HEK293 (cell line): ENCODE results near the gene CDCP1.

Experiments
- CTCF ChIA-PET: fragments of 350-600 bp; formaldehyde crosslinking; extraction: SDS; loops from one replicate; lab custom pipeline; 2021; ENCODE audit warnings: antibody characterized with exemption; lab: Yijun Ruan, JAX
- POLR2A ChIA-PET: fragments of 300-600 bp; formaldehyde crosslinking; extraction: SDS; loops from one replicate; lab custom pipeline; 2020; ENCODE audit warnings: antibody characterized with exemption, inconsistent platforms; lab: Yijun Ruan, JAX
- H3K27ac ChIP-seq: fragments of 200-500 bp; sonication (Bioruptor generic); 2 replicates; pipeline ENCODE4 v1.5.1; 2014; ENCODE audit warnings: low read depth, low read length, control low read depth, inconsistent platforms; ENCODE audit errors: extremely low read depth
- H3K36me3 ChIP-seq, 2 experiments: fragments of 200-500 bp in 1 of 2; sonication (Bioruptor generic) in 1 of 2; 1 replicate in 1 of 2; 2 replicates in 1 of 2; pipeline ENCODE4 v1.5.1; 2014 to 2017; ENCODE audit warnings: inconsistent platforms in 2 of 2, low read length in 2 of 2; ENCODE audit not compliant: control insufficient read depth in 2 of 2, insufficient read depth in 1 of 2
- H3K4me1 ChIP-seq: fragments of 200-500 bp; sonication (Bioruptor generic); 2 replicates; pipeline ENCODE4 v1.5.1; 2014; ENCODE audit warnings: mild to moderate bottlenecking, low read length, inconsistent platforms; ENCODE audit not compliant: control insufficient read depth, insufficient read depth
- H3K4me3 ChIP-seq: 2 replicates; pipeline ENCODE4 v1.5.1; 2011; ENCODE audit warnings: low read depth, mild to moderate bottlenecking, control low read depth, low read length, moderate library complexity
- H3K9me3 ChIP-seq: fragments of 200-500 bp; sonication (Bioruptor generic); 2 replicates; pipeline ENCODE4 v1.5.1; 2014; ENCODE audit warnings: low read depth, low read length, inconsistent platforms; ENCODE audit not compliant: control insufficient read depth, insufficient read depth
- BCL11A ChIP-seq: fragments of 450-650 bp; formaldehyde crosslinking; IDR thresholded peaks from 2 replicates; pipeline ENCODE4 v1.5.1; 2016; ENCODE audit warnings: low read depth, missing biosample characterization, missing genetic modification characterization
- PRDM10 ChIP-seq: fragments of 450-650 bp; formaldehyde crosslinking; IDR thresholded peaks from 2 replicates; pipeline ENCODE4 v1.5.1; 2016; ENCODE audit warnings: missing biosample characterization, missing genetic modification characterization
- PRDM2 ChIP-seq: fragments of 450-650 bp; formaldehyde crosslinking; IDR thresholded peaks from 2 replicates; pipeline ENCODE4 v1.5.1; 2016; ENCODE audit warnings: missing biosample characterization, missing genetic modification characterization, borderline replicate concordance
- SCRT1 ChIP-seq: fragments of 450-650 bp; formaldehyde crosslinking; IDR thresholded peaks from 2 replicates; pipeline ENCODE4 v1.5.1; 2016; ENCODE audit warnings: missing biosample characterization, missing genetic modification characterization, borderline replicate concordance
- SP2 ChIP-seq: fragments of 450-650 bp; formaldehyde crosslinking; IDR thresholded peaks from 2 replicates; pipeline ENCODE4 v1.5.1; 2016; ENCODE audit warnings: missing biosample characterization, missing genetic modification characterization
- ZBTB49 ChIP-seq: fragments of 450-650 bp; formaldehyde crosslinking; IDR thresholded peaks from 2 replicates; pipeline ENCODE4 v1.5.1; 2016; ENCODE audit warnings: missing biosample characterization, missing genetic modification characterization, low read depth
- ZEB2 ChIP-seq: fragments of 450-650 bp; formaldehyde crosslinking; IDR thresholded peaks from 2 replicates; pipeline ENCODE4 v1.5.1; 2016; ENCODE audit warnings: missing biosample characterization, missing genetic modification characterization
- ZFHX2 ChIP-seq: fragments of 450-650 bp; formaldehyde crosslinking; conservative IDR thresholded peaks from 2 replicates; pipeline ENCODE4 v1.5.1; 2016; ENCODE audit warnings: missing biosample characterization, missing genetic modification characterization
- ZIC2 ChIP-seq: fragments of 450-650 bp; formaldehyde crosslinking; IDR thresholded peaks from 2 replicates; pipeline ENCODE4 v1.5.1; 2016; ENCODE audit warnings: missing biosample characterization, missing genetic modification characterization
- ZNF146 ChIP-seq: fragments of 450-650 bp; formaldehyde crosslinking; IDR thresholded peaks from 2 replicates; pipeline ENCODE4 v1.5.1; 2016; ENCODE audit warnings: missing biosample characterization, missing genetic modification characterization
- ZNF48 ChIP-seq: fragments of 450-650 bp; formaldehyde crosslinking; IDR thresholded peaks from 2 replicates; pipeline ENCODE4 v1.5.1; 2016; ENCODE audit warnings: missing biosample characterization, missing genetic modification characterization
- ZNF501 ChIP-seq: fragments of 450-650 bp; formaldehyde crosslinking; IDR thresholded peaks from 2 replicates; pipeline ENCODE4 v1.5.1; 2016; ENCODE audit warnings: missing biosample characterization, missing genetic modification characterization
- ZNF585B ChIP-seq: fragments of 450-650 bp; formaldehyde crosslinking; IDR thresholded peaks from 2 replicates; pipeline ENCODE4 v1.5.1; 2016; ENCODE audit warnings: missing biosample characterization, missing genetic modification characterization
- ZNF610 ChIP-seq: fragments of 450-650 bp; formaldehyde crosslinking; IDR thresholded peaks from 2 replicates; pipeline ENCODE4 v1.5.1; 2016; ENCODE audit warnings: missing biosample characterization, missing genetic modification characterization, borderline replicate concordance
- ZNF639 ChIP-seq: fragments of 450-650 bp; formaldehyde crosslinking; IDR thresholded peaks from 2 replicates; pipeline ENCODE4 v1.5.1; 2016; ENCODE audit warnings: missing biosample characterization, missing genetic modification characterization
- ZSCAN5A ChIP-seq: fragments of 450-650 bp; formaldehyde crosslinking; IDR thresholded peaks from 2 replicates; pipeline ENCODE4 v1.5.1; 2016; ENCODE audit warnings: missing biosample characterization, missing genetic modification characterization

CDCP1 gene

GRCh38 chr3:45048244-45048643, 97.9 kb downstream of the CDCP1 start:
- Histone ChIP-seq H3K27ac (no peak overlapping the region), H3K9me3 (no peaks in the 10 kb centered on the region), H3K36me3 (no peaks in the 10 kb centered on the region), H3K4me3 (no peak overlapping the region), H3K4me1 (no peaks in the 10 kb centered on the region)
- no peak for TF ChIP-seq BCL11A
- no peak for TF ChIP-seq ZNF501 (tag by site-specific recombination)
- POLR2A ChIA-PET, result no interaction called here
- CTCF ChIA-PET, result interaction anchor here (0.5 to 2.2 kb wide), 4 partner anchors 10 to 163 kb away, joined by 3 to 8 read pairs (median 6); no protein-coding TSS in a partner anchor

GRCh38 chr3:45043728-45044299, 102.4 kb downstream of the CDCP1 start:
- Histone ChIP-seq H3K36me3 (no peaks in the 10 kb centered on the region), H3K4me1 (no peaks in the 10 kb centered on the region), H3K9me3 (no peaks in the 10 kb centered on the region), H3K4me3 (no peak overlapping the region), H3K27ac (no peak overlapping the region)
- TF ChIP-seq PRDM10 (tag by site-specific recombination) (no peak), ZBTB49 (tag by site-specific recombination) (no peak), SP2 (tag by site-specific recombination) (no peak), ZNF639 (tag by site-specific recombination) (no peak), ZNF48 (tag by site-specific recombination) (no peak), ZNF610 (no peak), ZIC2 (tag by site-specific recombination) (no peak), ZNF146 (tag by site-specific recombination) (no peak)
- POLR2A ChIA-PET, result no interaction called here
- CTCF ChIA-PET, result interaction anchor here (0.6 to 7.8 kb wide), 5 partner anchors 12 to 616 kb away, joined by 3 to 128 read pairs (median 8); no protein-coding TSS in a partner anchor

GRCh38 chr3:45042162-45042561, 104.0 kb downstream of the CDCP1 start:
- no peak overlapping the region for H3K27ac ChIP-seq
- H3K4me1 ChIP-seq, result no peaks in the 10 kb centered on the region
- ChIA-PET POLR2A (interaction anchor here (1.1 kb wide), 1 partner anchor 29 kb away, joined by 4 read pairs; no protein-coding TSS in a partner anchor), CTCF (interaction anchor here (0.6 to 7.8 kb wide), 14 partner anchors 10 to 888 kb away, joined by 3 to 128 read pairs (median 6); no protein-coding TSS in a partner anchor)
- no peaks in the 10 kb centered on the region for H3K36me3 ChIP-seq
- no peak overlapping the region for H3K4me3 ChIP-seq
- no peaks in the 10 kb centered on the region for H3K9me3 ChIP-seq
- TF ChIP-seq ZNF585B (tag by site-specific recombination), result no peak
- no peak for TF ChIP-seq ZFHX2 (tag by site-specific recombination)
- no peak for TF ChIP-seq SCRT1
- TF ChIP-seq PRDM2, result no peak
- TF ChIP-seq ZEB2 (tag by site-specific recombination), result no peak
- TF ChIP-seq ZSCAN5A (tag by site-specific recombination), result no peak
